SW480 (cell line): Measurements from ENCODE around the gene SULT2B1.

Experiments used
- DNase-seq: peaks from one replicate; pipeline ENCODE4 v3.0.0-alpha.2; 2016; ENCODE audit warnings: low spot score

The SULT2B1 gene

DNA sequence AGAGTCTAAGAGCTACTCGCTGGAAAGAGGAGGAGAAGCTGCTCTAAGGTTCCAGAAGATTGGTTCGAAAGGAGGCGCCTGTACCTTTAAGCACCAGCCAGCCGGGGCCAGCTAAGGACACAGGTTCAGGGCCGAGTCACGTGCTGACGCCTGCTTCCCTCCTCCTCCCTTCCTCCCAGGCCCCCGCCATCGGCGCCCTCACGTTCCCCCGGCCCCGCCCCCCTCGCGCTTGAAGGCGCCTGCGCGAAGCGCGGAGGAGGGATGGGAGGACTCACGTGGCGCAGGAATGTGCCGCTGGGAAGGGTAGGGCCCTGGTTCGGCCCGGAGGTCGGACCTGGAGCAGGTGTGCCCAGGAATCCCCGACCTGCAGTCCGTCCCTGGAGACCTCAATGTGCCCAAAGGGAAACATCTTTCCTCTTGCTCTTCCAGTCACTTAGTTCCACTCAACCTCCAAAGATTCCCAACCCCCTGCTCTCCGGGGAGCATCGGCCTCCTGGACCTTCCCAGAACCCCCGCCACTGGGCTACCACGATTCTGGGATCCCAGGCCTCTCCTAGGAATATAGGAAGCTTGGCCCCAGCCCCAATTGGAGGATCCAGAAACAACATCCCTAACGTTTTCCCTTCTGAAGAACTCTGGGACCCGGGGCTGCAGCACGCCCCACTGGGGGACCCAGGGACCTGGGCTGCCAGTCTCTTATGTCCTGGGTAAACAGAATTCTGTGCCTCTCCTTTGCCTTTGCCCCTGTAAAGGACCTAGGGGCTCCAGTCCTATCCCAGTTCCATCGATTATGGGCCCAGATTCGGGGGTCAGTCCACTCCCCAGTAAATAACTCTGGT, 82.7 kb downstream of the SULT2B1 start:
- peak; percentile 99 for DNase-seq

DNA sequence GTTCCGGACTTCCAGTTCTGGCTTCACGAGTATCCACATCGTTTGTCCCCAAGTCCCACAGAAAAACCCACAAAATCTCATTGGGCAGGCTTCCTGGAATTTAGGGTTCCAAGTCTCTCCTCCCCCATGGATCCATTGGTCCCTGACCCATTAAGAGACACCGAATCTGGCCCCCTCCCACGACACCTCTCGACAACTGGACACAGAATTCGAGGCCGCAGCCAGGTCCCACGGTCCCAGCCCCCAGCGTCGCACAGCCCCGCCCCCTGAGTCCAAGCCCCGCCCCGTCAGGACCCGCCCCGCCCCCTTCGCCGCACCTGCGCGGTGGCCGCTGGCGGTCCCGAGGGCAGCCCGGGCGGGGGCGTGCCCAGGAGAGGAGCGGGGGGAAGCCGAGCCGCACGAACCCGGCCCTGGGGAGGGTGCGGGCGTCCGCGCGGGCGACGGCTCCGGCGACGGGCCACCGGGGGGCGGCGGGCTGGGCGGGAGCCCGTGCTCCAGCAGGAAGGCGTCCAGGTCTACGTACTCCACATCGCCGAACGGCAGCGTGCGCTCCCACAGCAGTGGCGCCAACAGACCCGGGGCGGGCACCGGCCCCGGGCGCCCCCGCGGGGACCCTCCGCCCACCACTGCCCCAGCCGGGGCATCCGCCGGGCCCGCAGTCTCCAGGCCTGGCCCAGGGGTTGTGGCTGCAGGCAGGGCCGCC, 83.4 kb downstream of the SULT2B1 start:
- DNase-seq = peak; percentile 55

- no peak for DNase-seq
Observed at GRCh38 chr19:48635966-48636858, 84.2 kb downstream of the SULT2B1 start.

DNA sequence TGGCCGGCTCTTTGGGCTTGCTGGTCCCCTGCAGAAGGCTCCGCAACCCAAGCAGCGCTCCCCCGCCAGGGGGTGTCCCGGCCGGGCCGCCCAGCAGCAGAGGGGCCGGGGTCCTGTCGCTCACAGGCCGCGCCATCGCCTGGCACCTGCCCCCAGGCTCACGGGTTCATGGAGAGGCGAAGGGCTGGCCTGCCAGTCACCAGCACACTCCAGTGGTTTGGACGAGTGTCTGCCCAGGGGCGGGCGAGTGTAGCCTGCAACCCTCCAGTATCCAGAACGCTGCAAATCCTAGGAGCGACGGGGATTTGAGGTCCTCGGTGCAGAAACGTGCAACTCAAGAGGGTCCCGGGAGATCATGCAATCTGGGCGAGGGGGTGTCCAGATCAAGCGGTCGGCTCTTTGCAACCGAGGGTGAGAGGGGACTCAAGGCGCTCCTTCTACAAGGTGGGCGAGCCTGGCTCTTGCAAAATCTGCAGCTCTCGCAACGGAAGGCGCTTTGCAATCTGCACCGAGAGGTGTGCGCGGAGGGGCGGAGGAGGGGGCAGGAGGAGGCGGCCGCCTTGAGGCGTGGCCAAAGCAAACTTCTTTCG, 85.0 kb downstream of the SULT2B1 start, which contains the start of gene DBP:
DBP (minus strand) TSS at position 521 of the 590 bp plus-strand sequence; CDS start at position 136, 385 bp downstream.
- DNase-seq = no peak

DNA sequence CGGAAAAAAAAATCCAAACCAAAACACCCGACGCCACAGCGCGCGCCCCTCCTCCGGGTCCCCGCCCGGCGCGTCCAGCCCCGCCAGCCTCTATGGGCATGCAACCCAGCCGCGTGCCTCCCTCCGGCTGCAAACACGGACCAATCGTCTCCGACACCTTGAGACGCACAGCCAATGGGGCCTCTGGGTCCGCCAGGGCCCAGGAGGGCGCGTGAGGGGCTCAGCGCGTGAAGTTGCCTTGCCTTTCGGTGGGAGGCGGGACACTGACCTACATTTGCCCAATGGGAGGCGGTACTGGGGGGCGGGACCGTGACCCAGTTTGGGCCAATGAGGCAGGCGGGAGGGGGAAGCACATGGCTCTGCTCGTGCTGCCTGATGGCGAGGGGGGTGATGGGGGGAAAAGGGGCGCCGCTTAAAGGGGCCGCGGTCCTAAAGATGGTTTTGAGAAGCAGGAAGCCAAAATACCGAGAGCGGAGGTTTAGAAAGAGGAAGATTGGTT, 85.5 kb downstream of the SULT2B1 start:
- DNase-seq = peak; percentile 99

DNA sequence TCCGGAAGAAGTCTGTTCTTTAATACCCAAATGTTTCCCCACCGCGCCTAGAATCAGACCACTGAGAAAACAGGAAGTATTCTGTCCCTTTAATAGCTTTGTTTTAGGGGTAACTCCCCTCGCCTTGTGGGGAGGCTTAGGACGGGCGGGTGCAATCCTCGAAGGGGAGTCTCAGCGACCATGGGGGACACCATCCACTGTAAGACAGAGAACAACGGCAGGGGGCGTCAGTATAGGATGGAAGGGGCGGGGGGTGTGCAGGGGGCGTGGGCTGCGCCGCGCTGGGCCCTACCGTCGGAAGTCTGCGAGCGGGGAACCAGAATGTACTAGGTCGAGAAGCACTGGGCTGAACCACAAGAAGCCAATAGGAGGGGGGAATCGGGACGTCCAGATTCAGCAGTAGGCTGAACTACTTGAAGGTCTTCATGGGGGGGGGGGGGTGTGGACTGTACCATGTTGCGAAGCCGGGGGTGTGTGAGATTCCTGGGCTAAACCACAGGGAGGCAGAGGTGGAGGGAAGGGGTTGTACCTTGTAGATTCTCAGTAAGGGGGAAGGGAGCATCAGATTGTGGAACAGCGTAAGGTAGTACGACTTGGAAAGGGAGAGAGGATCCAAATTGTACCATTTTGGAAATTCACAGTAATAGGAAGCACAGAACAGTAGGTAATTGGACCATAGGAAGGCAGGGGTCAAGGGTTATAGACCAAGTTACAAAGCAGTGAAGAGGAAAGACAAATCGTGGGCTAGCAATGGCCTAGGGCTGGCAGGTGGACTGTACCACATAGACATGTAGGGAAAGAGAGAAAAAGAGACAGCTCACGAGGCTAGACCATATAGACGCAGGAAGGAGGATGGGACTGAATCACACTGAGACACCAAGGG, 86.2 kb downstream of the SULT2B1 start:
- DNase-seq = peak; percentile 99

GRCh38 chr19:48638831-48639381, 86.9 kb downstream of the SULT2B1 start:
- DNase-seq = no peak

DNA sequence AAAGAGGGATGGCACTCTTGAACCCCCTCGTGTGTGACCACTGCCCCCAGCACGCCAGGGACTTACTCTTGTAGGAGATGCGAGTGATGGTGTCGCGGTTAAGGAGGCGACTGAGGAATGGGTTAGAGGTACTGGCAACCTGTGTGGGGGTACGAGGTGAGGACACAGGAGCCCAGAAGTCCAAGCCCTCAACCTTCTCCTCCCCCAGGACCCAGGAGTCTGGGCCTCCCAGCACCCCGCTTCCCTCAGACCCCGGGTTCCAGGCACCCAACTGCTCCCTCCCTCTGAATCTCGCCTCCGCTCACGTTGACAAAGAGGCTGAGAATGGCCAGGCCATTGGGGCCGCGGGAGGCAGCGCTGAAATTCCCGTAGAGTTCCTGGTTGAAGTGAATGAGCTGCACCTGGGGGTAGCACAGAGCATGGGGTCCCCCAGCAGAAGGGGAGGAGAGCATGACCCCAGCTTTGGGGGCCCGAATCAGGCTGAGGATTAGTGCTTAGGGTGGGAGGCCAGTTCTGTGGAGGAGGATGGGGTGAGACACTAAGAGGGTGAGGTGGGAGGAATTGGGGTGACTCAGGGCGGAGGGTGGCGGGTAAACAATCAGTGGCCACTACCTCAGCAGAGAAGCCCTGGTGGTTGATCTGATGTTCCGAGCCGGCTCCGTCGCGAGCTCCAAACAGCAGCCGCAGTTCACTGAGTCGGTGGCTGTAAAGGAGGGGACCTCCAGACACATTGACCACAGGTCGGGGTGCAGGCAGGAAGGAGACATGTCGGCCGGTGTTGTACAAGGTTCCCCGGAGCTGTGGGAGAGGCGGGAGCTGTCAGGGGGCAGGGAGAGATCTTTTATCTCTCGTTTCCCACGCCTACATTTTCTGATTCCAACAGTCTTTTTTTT, 87.8 kb downstream of the SULT2B1 start:
- peak; percentile 58 for DNase-seq

- no peak for DNase-seq
Observed at GRCh38 chr19:48641850-48642249, 89.9 kb downstream of the SULT2B1 start.

- no peak for DNase-seq
Observed at GRCh38 chr19:48642862-48643261, 90.9 kb downstream of the SULT2B1 start.

GRCh38 chr19:48644355-48644754, 92.4 kb downstream of the SULT2B1 start:
- DNase-seq = no peak

DNA sequence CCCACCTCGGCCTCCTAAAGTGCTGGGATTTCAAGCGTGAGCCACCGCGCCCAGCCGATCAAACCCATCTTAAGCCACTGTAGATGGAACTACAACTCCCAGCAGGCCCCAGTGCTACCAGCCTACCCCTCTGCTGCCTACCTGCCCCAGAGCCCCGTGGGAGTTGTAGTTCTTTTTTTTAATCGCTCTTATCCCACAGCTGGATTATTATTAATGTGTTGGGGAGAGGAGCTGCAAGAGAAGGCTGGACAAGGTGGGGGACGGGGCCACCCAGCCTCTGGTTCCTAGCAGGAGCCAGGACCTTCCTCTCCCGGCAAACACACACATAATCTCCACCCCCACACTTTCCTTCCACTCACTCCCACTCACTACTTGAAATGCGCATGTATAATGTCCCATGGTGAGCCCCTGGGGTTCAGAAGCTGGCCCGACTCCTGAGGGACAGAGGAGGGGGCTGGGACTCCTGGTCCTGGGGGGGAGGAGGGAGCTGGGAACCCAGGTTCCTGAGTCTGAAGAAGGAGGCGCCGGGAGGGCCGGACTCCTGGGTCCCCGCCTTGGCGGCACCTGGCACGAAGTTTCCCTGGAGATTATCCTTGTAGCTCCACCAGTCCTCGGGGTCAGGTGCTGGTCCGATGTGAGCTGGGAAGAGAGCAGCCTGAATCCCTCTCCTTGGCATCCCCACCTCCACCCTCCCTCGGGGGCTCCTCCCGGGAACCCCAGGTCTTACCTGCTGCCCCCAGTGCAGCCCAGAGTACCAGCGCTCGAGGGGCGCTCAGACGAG, 93.1 kb downstream of the SULT2B1 start:
- DNase-seq = peak; percentile 90

DNA sequence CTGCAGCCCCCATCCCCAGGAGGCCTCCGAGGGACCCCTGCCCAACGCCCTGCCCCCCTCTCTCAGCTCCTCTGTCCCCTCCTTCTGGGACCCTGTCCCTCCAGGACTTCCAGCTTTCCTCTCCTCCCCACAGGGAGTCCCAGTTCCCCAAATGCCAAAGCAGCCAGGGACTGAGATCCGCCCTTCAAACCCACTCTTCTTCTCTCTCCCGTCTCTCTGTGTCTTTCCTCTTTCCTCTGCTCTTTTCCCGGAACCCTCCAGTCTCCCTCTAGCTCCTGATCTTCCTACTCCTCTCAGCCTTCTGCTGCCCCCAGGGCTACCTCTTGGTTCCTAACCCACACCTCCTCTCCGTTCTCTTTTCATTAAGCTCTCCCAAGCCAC, 93.6 kb downstream of the SULT2B1 start:
- DNase-seq = peak; percentile 68

- peak; percentile 90 for DNase-seq
Observed at GRCh38 chr19:48646001-48646721, 94.2 kb downstream of the SULT2B1 start, which contains the start of gene CA11. Gene CA11, minus strand, starts transcription at chr19:48646187. Its CDS starts 555 bp downstream, at chr19:48645632.

- DNase-seq = no peak
Observed at GRCh38 chr19:48646722-48647216, 94.8 kb downstream of the SULT2B1 start.

GRCh38 chr19:48648134-48648533, 96.2 kb downstream of the SULT2B1 start:
- DNase-seq = no peak
